Hepatocyte (in vitro differentiated cells): ENCODE measurements around the gene MCAT.

Source experiments
- EZH2 ChIP-seq: fragments of 200-600 bp; sonication (generic); IDR thresholded peaks from 2 replicates; pipeline ENCODE4 v1.6.1; 2016; ENCODE audit warnings: antibody characterized with exemption, mild to moderate bottlenecking, borderline replicate concordance
- TF ChIP-seq, protein P1 (sequence below): fragments of 200-600 bp; sonication (generic); IDR thresholded peaks from 2 replicates; pipeline ENCODE4 v1.5.1; 2016; ENCODE audit warnings: antibody characterized with exemption, mild to moderate bottlenecking; ENCODE audit not compliant: poor library complexity

DNA sequence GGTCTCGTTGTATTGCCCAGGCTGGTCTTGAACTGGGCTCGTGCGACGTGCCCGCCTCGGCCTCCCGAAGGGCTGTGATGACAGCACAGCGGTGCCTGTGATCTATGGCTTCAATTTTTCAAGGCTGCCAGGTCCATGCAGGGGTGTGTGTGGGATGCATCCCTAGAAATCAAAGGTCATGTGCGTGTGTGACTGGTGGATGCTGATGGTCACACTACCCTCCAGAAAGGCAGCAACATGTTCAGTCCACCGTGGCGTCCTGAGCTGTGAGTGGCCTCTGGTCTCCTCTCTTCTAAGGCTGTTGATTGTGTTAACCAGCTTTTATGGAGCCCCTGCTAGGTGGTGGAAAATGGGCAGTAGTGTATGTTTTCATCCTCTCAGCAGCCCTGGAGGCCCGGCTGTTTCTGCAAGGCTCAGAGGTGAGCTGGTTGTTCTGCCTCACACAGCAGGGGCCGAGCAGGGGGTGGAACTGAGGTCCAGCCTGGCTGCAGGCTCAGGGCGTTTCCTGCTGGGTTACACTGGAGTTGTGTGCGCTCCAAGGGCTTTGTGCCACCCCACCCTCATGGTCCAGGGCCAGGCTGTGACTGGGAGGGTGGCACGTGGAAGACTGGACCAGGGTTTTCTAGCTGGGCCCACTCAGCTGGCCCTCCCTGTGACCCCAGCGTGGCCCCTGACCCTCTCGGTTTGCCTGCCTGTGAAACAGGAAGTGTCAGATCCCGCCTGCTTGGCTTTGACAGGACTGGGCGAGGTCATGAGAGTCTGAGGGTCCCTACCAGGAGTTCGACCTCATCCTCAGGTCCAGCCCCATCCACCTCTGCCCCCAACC, 25.0 kb downstream of the MCAT start:
- TF ChIP-seq, protein P1, sequence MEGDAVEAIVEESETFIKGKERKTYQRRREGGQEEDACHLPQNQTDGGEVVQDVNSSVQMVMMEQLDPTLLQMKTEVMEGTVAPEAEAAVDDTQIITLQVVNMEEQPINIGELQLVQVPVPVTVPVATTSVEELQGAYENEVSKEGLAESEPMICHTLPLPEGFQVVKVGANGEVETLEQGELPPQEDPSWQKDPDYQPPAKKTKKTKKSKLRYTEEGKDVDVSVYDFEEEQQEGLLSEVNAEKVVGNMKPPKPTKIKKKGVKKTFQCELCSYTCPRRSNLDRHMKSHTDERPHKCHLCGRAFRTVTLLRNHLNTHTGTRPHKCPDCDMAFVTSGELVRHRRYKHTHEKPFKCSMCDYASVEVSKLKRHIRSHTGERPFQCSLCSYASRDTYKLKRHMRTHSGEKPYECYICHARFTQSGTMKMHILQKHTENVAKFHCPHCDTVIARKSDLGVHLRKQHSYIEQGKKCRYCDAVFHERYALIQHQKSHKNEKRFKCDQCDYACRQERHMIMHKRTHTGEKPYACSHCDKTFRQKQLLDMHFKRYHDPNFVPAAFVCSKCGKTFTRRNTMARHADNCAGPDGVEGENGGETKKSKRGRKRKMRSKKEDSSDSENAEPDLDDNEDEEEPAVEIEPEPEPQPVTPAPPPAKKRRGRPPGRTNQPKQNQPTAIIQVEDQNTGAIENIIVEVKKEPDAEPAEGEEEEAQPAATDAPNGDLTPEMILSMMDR: no peak
- no peak for TF ChIP-seq EZH2
